Amygdala (tissue), 56 donors: ENCODE results near the gene CGNL1.

Experiments
- DNase-seq, 56 donors: peaks; one replicate each; lab custom pipeline; 2025; lab: John Stamatoyannopoulos, UW

The CGNL1 gene

DNA sequence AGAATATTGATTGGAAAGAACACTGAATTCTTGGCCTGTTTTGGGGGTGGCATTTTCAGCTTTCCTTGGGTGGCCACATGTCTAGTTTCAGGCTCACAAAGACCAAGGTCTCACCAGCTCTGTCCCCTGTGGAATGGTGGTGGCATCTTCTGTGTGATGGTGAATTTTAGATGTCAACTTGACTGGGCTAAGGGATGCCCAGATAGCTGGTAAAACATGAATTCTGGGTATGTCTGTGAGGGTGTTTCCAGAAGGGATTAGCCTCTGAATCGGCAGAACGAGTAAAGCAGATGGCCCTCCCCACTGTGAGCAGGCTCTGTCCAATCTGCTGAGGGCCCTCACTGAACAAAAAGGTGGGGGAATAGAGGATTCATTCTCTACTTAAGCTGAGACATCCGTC lies 181.0 kb downstream of the CGNL1 start:
- DNase-seq, result no peak

DNA sequence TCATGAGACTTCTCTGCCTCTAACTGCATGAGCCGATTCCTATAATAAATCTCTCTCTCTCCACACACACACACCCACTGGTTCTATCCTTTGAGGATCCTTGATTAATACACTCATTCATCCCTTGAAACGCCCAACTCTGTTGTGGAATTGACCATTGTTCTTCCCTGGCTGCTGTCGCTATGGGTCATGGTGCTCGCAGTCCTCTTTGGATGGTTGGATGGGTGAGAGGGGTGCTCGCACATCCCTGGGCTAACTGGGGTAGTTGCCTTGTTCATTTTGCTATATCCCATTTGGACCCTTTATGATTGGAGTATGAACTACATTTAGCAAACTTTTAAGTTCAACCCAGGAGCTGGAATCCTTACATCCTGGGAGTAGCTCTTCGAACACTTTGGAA lies 181.5 kb downstream of the CGNL1 start:
- DNase-seq, result no peak

DNA sequence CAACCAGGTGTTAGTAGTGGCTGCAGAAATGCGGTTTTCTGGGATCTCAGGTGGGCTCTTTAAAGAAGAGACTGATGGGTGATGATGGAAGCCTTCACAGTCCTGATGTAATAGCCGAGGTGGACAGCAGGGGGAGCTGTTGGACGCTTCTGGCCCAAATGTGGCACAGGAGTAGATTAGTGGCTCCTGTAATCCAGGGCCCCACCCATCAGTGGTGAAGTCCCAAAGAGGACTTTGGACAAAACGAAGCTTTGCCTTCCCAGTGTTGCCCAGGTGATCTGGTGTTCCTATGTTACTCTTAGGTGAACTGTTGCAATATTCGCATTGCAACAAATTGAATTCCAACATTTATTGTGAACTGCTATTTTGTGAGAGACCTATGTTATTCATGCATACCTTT lies 183.6 kb downstream of the CGNL1 start:
- peak in 18 of 56 donors; percentile 2 to 77 (median 13) for DNase-seq

DNA sequence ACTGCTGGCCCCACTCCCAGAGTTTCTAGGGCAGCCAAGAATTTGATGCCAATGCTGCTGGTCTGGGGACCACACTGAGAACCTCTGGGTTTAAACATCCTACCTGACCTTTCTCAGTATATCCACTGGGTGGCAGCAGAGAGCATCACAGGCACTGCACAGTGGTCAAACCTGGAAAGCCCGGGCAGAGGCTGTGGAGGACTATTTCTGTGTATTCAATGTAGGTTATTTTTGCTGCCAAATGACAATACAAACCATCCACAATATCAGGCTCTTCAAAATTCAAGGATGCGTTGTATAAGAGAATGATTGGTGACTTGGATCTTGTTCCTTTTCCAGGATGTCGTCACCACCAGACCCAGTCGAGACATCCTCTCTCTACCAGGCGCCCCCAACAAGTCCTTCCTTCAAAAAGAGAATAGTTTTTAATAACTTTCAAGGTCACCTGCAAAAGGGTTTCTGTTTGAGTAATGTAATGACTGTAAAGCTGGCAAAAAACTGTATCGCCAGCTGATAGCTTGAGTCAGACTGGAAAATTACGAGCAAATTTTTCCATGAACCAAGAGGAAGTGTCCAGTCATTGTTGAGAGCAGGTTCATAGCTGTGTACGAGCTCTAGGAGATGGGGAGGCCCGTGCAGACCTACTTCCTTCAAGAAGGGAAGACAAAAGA lies 184.9 kb downstream of the CGNL1 start:
- DNase-seq, result peak in 49 of 56 donors; percentile 10 to 79 (median 37)

DNA sequence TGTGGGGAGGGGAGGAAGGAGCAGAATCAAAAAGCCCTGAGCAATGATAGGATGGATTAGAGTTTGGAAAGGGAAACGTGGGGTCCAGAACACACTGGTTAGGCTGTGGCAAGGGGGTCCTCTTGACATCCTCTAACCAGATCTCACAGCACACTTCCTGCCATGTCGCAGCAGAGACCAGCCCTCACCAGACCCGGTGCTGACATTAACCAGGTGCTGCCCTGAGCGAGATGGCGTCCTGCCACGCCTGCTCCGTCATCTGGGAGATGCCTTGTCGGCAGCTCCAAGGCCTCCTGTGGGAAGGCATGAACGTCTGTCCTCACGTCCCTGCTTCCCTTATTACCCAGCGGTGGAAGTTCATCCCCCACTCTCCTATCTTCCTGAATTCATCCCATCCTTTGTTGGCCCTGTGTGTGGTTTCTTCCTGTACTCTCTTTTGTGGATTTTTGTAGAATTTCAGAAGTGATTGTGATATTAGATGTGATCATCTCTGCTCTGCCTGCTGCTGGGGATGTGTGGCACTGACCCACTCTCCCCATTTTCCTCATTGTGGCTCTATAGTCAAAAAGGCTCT lies 186.0 kb downstream of the CGNL1 start:
- DNase-seq, result no peak

DNA sequence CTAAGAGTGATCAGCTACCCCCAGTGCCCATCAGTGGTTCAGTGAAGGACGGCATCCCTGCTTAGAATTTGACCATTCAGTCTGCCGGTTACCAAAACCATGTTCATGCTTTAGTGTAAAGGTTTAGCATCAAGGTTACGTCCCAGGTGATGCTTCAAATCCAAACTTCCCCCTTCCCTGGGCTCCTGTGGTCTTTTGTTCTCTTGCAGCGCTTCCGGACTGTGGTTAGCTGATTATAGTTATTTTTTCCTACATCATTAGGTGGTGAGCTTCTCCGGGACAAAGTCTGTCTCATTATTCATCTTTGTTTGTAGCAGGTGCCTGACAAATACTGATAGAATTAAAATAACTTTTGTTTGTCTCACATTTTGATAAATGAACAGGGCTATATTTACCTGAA lies 187.1 kb downstream of the CGNL1 start:
- no peak for DNase-seq

DNA sequence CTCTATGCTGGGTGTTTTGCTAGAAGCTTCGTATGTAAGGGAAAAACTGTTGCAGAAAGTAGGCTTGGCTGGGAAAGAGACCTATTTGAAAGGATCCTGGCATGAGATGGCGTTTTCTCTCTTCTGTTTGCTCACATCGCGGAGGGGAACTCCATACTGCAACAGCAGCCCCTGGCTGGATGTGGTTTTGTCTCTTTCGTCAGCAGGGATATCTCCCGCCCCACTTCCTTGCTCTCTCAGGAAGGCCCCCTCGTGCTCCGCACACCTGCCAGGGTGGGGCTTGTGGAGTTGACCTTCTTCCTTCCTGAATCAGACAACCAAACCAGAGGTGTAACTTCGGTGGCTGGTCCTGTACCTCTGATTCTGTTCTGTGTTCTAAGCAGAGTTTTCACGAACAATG lies 189.0 kb downstream of the CGNL1 start:
- DNase-seq, result no peak

DNA sequence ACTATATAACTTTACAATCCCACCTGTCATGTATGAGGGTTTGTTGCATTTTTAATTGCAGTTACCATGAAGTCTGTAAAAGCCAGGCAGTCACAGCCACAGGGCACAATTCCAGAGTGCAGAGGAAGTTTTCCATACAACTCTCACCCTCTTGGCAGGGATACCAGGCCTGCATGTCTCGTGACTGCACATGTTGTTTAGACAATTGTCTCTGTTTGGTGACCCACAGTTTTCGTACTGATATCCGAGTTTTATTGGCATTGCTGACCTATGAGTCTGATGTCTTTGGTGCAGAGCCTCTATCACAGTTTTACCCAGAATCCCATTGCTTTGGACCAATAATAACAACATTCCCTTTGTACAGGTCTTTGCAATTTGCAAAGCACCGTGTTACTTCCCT lies 190.5 kb downstream of the CGNL1 start:
- no peak for DNase-seq

DNA sequence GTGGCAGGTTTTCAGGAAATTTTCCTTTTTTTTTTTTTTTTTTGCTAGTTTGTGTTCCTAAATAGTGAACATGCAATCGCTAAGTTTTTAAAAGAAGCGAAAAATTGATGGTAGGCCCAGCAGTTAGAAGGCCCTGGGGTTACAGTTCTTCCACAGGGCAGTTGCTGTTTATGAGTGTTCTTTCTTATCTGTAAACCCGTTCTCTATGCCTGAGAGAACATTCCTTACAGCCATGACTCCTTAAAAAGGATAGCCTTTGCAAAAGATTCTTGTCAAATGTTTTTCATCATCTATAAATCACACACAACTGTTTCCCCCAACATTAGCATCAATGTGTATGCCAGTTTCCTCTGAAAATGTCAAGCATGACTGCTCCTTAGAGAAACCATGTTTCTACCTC lies 191.6 kb downstream of the CGNL1 start:
- DNase-seq, result no peak

DNA sequence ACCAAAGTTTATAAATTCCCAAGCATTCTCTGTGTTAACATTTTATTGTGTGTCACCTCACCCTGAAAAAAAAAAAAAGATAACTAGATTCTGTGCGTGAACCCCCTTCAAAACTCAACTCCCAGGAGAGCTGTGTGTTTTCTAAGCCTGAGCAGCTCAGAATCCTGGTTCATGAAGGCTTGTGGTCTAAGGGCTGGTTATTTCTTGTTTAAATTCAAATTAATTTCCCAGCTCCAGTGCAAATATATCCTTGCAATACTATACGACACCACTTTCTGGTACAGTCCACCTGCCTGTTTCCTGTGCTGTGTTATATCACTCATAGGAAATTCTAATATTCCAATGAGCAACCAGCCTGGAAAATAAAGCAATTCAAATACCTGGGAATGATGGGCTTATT lies 192.0 kb downstream of the CGNL1 start:
- DNase-seq, result no peak

DNA sequence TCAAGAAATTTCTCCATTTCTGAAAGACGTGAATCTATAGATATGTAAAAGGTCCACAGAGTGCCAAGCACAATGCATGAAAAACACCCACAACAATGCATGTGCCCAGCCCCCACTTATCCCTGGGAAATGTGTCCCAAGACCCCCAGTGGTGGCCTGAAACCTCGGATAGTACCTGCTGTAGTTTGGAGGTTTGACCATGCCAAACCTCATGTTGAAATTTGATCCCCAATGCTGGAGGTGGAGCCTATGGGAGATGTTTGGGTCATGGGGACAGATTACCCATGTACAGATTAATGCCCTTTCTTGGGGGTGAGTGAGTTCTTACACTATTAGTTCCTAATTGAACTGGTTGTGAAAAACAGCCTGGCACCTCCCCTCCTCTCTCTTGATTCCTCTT lies 194.0 kb downstream of the CGNL1 start:
- DNase-seq, result no peak

DNA sequence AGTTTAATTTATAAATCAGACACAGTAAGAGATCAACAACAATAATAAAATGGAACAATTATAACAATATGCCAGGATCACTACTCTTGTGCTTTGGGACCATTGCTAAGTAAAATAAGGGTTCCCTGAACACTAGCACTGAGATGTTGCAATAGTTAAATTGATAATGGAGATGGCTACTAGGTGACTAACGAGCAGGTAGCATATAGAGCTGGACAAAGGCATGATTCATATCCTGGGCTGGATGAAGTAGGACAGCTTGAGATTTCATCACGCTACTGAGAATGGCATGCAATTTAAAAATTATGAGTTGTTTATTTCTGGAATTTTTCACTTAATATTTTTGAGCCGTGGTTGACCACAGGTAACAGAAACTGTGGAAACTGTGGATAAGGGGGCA lies 194.7 kb downstream of the CGNL1 start:
- no peak for DNase-seq

DNA sequence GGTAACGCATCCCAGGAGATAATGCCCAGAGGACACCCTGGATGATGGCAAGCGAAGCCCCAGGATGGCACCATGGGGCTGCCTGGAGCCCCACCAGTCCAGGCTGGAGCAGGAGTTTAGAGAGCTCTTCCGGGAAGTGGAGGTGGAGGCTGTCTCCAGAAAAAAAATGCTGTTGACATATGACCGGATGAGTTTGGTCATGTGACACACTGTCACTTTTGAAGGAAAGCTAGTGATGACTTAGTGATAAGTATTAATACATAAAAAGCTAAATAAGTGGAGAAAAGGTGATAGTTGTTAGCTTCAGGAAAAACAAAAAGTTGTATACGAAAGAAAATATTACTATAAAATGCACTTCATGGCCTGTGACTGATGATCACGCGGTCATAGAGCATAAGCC lies 195.4 kb downstream of the CGNL1 start:
- no peak for DNase-seq

DNA sequence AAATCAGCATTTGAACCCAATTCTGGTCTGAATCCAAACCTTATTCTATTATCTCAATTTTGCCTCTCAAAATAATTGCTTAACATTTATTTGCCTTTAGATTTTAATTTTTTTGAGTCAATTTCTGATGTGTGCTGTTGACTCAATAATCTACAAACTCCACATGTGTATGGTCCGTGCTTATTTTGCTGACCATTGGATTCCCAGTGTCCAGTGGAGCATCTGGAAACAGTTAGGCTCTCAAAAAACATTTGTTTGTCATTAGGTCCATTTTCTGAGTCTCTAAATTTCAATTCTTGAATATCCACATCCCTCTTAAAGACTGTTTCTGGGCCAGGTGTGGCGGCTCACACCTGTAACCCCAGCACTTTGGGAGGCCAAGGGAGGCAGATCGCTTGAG lies 196.2 kb downstream of the CGNL1 start:
- no peak for DNase-seq

DNA sequence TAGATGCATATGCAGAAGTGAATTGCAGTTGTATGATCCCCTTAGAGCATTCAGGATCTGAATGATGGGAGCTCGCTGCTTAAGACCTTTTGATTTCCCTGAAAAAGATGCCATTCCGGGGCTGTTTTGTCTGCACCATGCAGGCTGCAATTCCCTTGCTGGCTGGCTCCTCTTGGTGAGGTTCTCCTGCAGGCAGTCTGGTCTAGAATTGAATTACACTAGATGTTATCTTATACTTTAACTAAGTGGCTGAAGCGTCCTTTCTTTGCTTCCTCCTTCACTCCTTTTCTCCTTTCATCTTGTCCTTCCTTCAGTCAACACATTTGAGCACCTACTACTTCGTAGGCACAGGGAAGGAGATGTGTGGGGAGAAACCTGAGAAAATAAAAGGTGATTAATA lies 196.8 kb downstream of the CGNL1 start:
- no peak for DNase-seq

DNA sequence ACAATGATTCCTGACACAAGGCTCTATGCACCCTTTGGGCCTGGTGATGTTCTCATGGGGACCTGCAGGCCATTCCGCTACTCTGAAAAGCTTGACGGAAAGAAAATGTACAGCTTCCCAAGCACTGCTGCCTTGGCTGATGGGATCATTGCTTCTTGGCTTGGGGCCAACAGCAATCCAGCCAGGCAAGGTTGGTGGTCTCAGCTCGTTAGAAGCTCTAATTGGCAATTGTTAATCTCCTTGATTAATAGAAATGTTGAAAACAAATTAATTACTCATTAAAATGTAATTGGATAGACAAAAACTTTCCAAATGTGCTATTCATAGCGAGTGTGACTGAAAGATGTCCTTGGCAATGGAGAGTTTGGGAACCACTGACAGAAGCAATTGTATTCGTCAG lies 199.1 kb downstream of the CGNL1 start:
- DNase-seq, result no peak

DNA sequence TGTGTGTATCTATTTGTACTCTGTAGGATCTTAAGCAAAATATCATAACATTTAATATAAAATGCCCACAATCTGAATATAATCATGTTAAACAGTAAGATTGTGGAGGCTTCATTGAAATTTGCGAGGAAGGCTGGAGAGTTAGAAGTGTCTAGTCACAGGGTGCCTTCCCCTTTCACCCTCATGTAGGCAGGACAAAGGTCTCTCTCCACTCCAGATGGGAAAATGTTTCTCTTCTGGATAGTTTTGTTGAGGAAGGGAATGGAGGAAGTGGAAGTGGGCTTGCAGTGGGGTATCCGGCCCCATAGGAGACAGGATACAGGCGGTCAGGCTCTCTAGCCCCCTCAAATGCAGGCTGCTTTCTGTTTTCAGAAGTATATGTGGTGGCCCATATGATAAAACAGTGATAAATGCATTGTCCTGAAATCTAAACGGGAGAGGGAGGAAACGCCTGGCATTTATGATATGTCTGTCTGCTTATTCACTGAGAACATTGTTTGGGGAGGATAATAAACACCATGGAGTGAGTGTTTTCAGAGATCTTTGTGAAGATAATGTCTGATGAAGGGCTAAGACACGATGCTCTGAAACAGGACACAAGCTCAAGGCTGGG lies 202.1 kb downstream of the CGNL1 start:
- no peak for DNase-seq

DNA sequence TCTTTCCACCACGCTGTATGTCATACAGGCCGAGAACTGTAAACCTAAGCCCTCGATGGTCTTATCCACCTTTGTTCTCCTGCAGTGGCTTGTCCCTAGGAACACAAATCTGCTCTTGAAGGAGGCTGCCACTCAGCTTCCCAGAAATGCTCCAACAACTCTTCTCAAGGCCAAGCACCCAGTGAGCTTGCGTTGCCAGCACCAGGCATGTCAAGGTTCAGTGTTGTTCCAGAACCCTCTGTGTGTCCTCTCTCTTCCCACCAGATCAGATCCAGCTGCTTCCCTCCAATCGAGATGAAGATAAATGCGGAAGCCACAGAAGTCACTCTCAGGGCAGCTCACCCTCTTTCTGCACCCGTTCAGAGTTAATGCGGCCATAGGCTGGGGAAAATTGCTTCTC lies 204.1 kb downstream of the CGNL1 start:
- DNase-seq, result no peak

DNA sequence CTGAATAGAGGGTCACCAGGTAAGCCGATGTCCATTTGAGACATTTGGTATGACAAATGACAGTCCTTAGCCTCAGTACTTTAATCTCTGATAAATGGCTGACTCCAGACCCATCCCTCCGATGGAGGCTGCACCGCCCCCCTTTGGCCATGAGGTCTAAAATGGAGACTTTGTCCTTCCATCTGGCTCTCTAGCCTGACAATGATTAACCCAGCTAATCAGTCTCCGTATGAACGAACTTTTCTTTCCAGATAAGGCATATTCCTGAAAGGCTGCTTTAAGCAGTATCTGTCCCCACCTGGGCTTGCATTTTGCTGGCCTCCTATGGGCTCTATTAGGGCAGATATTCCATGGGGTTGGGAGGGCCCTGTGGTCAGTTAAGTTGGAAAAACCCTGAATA lies 204.6 kb downstream of the CGNL1 start:
- no peak for DNase-seq

DNA sequence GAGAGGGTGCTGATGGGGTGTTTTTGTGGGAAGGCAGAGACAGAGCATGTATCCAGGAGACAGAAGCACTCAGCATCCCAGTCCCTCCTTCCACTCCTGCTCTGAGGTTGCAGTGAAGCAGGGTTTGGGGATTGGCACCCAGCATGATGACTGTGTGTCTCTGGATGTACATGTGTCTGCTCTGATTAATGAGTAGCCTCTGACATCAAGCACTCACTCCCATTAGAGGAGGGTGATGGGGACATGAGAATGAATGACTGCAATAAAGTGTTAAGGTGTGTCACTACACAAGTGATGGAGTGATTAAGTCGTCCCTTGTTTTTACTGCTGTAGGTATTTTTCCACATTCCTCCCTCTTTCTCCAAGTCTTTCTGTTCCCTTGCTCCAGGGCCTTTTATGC lies 205.8 kb downstream of the CGNL1 start:
- no peak for DNase-seq

DNA sequence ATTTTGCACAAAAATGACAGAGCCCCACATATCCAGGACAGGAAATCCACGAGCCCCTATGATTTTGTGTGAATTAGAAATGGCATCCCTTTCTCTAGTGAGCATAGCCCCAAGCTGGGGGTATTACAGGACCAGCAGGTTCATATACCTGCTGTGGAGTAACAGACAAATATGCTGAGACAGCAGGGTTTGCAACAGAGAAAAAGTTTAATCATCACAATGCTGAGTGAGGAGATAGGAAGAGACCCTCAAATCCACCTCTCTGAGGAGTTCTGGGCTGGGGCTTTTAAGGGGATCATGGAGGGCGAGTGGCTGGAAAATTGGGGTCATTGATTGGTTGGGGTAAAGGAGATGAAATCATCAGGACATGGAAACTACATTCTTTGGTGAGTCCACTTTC lies 207.0 kb downstream of the CGNL1 start:
- DNase-seq, result no peak

DNA sequence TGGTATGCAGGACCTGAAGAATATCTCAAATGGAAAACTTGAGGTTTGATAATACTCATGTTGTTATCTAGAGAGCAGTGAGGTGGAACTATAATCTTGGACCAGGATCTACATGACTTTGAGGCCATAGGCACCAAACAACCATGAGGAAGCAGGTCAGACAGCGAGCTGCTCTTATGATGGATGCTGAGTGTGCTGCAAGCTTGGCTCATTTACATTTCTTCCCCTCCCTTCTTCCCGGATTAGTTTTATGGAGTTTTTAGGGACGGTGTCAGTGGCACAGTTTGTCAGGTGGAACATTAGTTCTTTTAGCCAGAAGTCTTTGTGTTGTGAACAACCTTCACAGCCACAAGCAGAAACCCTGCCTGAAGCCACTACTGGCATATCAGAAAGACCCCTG lies 207.4 kb downstream of the CGNL1 start:
- no peak for DNase-seq
